Fibroblast of lung (primary cell): ENCODE data around the gene FBLIM1. TPM values are rescaled to one million over a fixed set of nuclear protein-coding genes. Genes with fewer than 3 reads are reported as not detected.

Experiments
- DNase-seq, 2 donors: peaks; one replicate each; pipeline versions ENCODE4 v3.0.0 to v3.0.0-alpha.2; 2010; ENCODE audit warnings: low read depth in 2 of 2
- H2AFZ ChIP-seq: 2 replicates; pipeline ENCODE4 v1.5.1; 2012; ENCODE audit warnings: low read length, control low read depth, inconsistent platforms
- H3K27ac ChIP-seq: 2 replicates; pipeline ENCODE4 v1.5.1; 2011; ENCODE audit warnings: low read length, control low read depth; ENCODE audit not compliant: insufficient read depth
- H3K27me3 ChIP-seq: 2 replicates; pipeline ENCODE4 v1.5.1; 2011; ENCODE audit warnings: mild to moderate bottlenecking, low read length; ENCODE audit not compliant: control insufficient read depth, insufficient read depth
- H3K36me3 ChIP-seq: 2 replicates; pipeline ENCODE4 v1.5.1; 2011; ENCODE audit warnings: low read length; ENCODE audit not compliant: control insufficient read depth, insufficient read depth
- H3K4me1 ChIP-seq: 2 replicates; pipeline ENCODE4 v1.5.1; 2011; ENCODE audit warnings: low read length; ENCODE audit not compliant: control insufficient read depth, insufficient read depth; ENCODE audit errors: extremely low read depth
- H3K4me2 ChIP-seq: 2 replicates; pipeline ENCODE4 v1.5.1; 2011; ENCODE audit warnings: low read length, control low read depth; ENCODE audit not compliant: insufficient read depth; ENCODE audit errors: extremely low read depth
- H3K4me3 ChIP-seq, 4 experiments: fragments of 200-600 bp in 1 of 4; sonication (generic) in 1 of 4; replicated peaks in 1 of 4; 2 replicates each; pipeline ENCODE4 v1.5.1; 2011 to 2016; ENCODE audit warnings: low read length in 4 of 4, low read depth in 3 of 4, mild to moderate bottlenecking in 3 of 4, control low read depth in 2 of 4, inconsistent platforms in 1 of 4, mixed read lengths in 1 of 4; ENCODE audit not compliant: insufficient read depth in 1 of 4; ENCODE audit errors: control extremely low read depth in 1 of 4
- H3K79me2 ChIP-seq: 2 replicates; pipeline ENCODE4 v1.5.1; 2012; ENCODE audit warnings: mild to moderate bottlenecking, low read length, inconsistent platforms; ENCODE audit not compliant: control insufficient read depth, insufficient read depth
- H3K9ac ChIP-seq: 2 replicates; pipeline ENCODE4 v1.5.1; 2011; ENCODE audit warnings: mild to moderate bottlenecking, low read length, control low read depth; ENCODE audit not compliant: insufficient read depth
- H3K9me3 ChIP-seq: 2 replicates; pipeline ENCODE4 v1.5.1; 2012; ENCODE audit warnings: low read depth, low read length; ENCODE audit not compliant: control insufficient read depth, insufficient read depth
- H4K20me1 ChIP-seq: 2 replicates; pipeline ENCODE4 v1.5.1; 2011; ENCODE audit warnings: low read length; ENCODE audit not compliant: control insufficient read depth, insufficient read depth; ENCODE audit errors: extremely low read depth
- CTCF ChIP-seq, 2 donors: IDR thresholded peaks in 1 of 2; conservative IDR thresholded peaks in 1 of 2; 1 replicate in 1 of 2; 2 replicates in 1 of 2; pipeline ENCODE4 v1.5.1; 2011 to 2012; ENCODE audit warnings: low read length in 2 of 2, control low read depth in 1 of 2, inconsistent platforms in 1 of 2, low read depth in 1 of 2, mild to moderate bottlenecking in 1 of 2
- EZH2 ChIP-seq: IDR thresholded peaks from 2 replicates; pipeline ENCODE4 v1.5.1; 2012; ENCODE audit warnings: low read length, control low read depth, mild to moderate bottlenecking; ENCODE audit errors: missing control alignments
- polyA plus RNA-seq, 2 donors: library from polyadenylated mRNA; depleted of rRNA in 1 of 2; stranded (reverse) in 1 of 2; unstranded in 1 of 2; fragments of >200 nt; gene quantifications; 2 replicates each; pipeline ENCODE4 v1.2.1, GENCODE V29; 2011 to 2012; ENCODE audit warnings: missing spikeins in 1 of 2
- total RNA-seq: library from RNA; depleted of rRNA; stranded (reverse); fragments of >200 nt; gene quantifications from 2 replicates; pipeline ENCODE4 v1.2.1, GENCODE V29; 2014

FBLIM1 gene
- total and polyA plus RNA-seq, 2 donors (not counting 1 experiment from before 2014, with no cell fraction given) = 17.3 to 86.2 TPM

- Histone ChIP-seq H3K36me3 (peaks cover 8% of the 10 kb centered on the region), H3K79me2 (peaks cover 4% of the 10 kb centered on the region), H3K4me1 (peaks cover 8% of the 10 kb centered on the region), H4K20me1 (no peaks in the 10 kb centered on the region), H3K27me3 (no peaks in the 10 kb centered on the region), H3K4me3 (no peak overlapping the region), H3K4me2 (no peak overlapping the region), H3K9ac (no peak overlapping the region), H3K27ac (no peak overlapping the region), H3K9me3 (no peaks in the 10 kb centered on the region), H2AFZ (no peak overlapping the region)
- DNase-seq = peak; percentile 77 to 97
- TF ChIP-seq EZH2 (no peak), CTCF (conservative IDR thresholded peaks at IDR 0.05 in 1 of 2, IDR thresholded peaks at IDR 0.05 in 1 of 2; ENCODE audit: low read depth in 1 of 2, low read length in 2 of 2) (no peak)
Measured at GRCh38 chr1:15765495-15766194, 7.0 kb downstream of the FBLIM1 start.

GRCh38 chr1:15767941-15768340 is 9.3 kb downstream of the FBLIM1 start:
- Histone ChIP-seq H3K9ac (no peak overlapping the region), H3K27me3 (no peaks in the 10 kb centered on the region), H3K4me1 (no peaks in the 10 kb centered on the region), H4K20me1 (no peaks in the 10 kb centered on the region), H2AFZ (no peak overlapping the region), H3K79me2 (peaks cover 2% of the 10 kb centered on the region), H3K36me3 (peaks cover 11% of the 10 kb centered on the region), H3K9me3 (no peaks in the 10 kb centered on the region), H3K27ac (no peak overlapping the region), H3K4me2 (no peak overlapping the region), H3K4me3 (no peak overlapping the region)
- TF ChIP-seq CTCF (conservative IDR thresholded peaks at IDR 0.05 in 1 of 2, IDR thresholded peaks at IDR 0.05 in 1 of 2; ENCODE audit: low read depth in 1 of 2, low read length in 2 of 2) (no peak), EZH2 (no peak)
- no peak for DNase-seq

DNA sequence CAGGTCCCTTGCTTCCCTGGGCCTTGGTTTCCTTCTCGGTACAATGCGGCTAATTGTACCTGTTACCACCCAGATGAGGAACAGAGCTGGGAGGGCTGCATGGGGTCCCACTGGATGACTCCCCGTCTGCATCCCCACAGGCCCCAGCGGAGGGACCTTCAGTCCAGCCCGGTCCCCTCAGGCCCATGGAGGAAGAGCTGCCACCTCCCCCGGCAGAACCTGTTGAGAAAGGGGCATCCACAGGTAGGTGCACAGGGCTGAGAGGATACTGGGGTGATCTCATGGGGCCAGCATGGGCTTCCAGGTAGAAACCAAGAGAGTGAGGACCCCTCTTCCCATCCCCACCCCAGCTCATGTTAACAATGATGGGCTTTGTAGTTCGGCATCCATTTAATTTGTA is 9.8 kb downstream of the FBLIM1 start:
- Histone ChIP-seq H3K4me3 (no peak overlapping the region), H3K79me2 (peaks cover 2% of the 10 kb centered on the region), H3K9me3 (no peaks in the 10 kb centered on the region), H4K20me1 (no peaks in the 10 kb centered on the region), H2AFZ (no peak overlapping the region), H3K27me3 (no peaks in the 10 kb centered on the region), H3K9ac (no peak overlapping the region), H3K4me2 (no peak overlapping the region), H3K27ac (no peak overlapping the region), H3K4me1 (no peaks in the 10 kb centered on the region), H3K36me3 (peaks cover 11% of the 10 kb centered on the region)
- TF ChIP-seq CTCF (conservative IDR thresholded peaks at IDR 0.05 in 1 of 2, IDR thresholded peaks at IDR 0.05 in 1 of 2; ENCODE audit: low read depth in 1 of 2, low read length in 2 of 2) (no peak), EZH2 (no peak)
- DNase-seq = no peak
